ENCODE measurements around the gene KLHL2. TPM values are rescaled to one million over a fixed set of nuclear protein-coding genes. Genes with fewer than 3 reads are reported as not detected.

Gene KLHL2
- total and polyA plus RNA-seq, 9 of the 15 experiments (the other 6 are each of a cell fraction or from before 2014, with no cell fraction given), result 2.5 to 11.3 (median 6.1) TPM

GRCh38 chr4:165209796-165210195 lies 2.4 kb downstream of the KLHL2 start:
- CTCF ChIA-PET (ENCODE audit: low intra/inter-chr PET ratio), result no interaction called here
- H3K36me3 ChIP-seq (ENCODE audit: control insufficient read depth, insufficient read depth, low read length), result no peaks in the 10 kb centered on the region
- in situ Hi-C loops (cut with MboI), result loop anchor here (5.0 kb wide), 1 partner anchor 118 kb away; the partner anchor contains the start of gene MSMO1

GRCh38 chr4:165210566-165210965 lies 3.2 kb downstream of the KLHL2 start:
- Histone ChIP-seq H4K20me1 (replicated peaks; ENCODE audit: control insufficient read depth, insufficient read depth, low read length) (0 out of 2 replicates have a peak, but pooled peaks cover 4% of the 10 kb centered on the region), H3K9me3 (replicated peaks; ENCODE audit: control insufficient read depth, insufficient read depth, low read depth, low read length) (no peaks in the 10 kb centered on the region), H3K9me1 (ENCODE audit: control insufficient read depth, insufficient read depth, low read length) (no peaks in the 10 kb centered on the region), H3K27ac (ENCODE audit: extremely low read depth, low read depth, low read length) (no peak overlapping the region), H2AFZ (ENCODE audit: low read depth, low read length) (no peak overlapping the region), H3K9ac (ENCODE audit: insufficient read depth in 1 of 2, low read depth in 2 of 2, low read length in 2 of 2) (no peak overlapping the region), H3K36me3 (ENCODE audit: control insufficient read depth, insufficient read depth, low read length) (no peaks in the 10 kb centered on the region), H3K4me1 (replicated peaks in 1 of 2; ENCODE audit: control insufficient read depth in 2 of 2, insufficient read depth in 2 of 2, low read length in 2 of 2) (peaks cover 17 to 19% of the 10 kb centered on the region in 2 experiments), H3K4me2 (ENCODE audit: insufficient read depth, low read length) (no peak overlapping the region), H3K79me2 (ENCODE audit: control insufficient read depth, insufficient read depth, low read length) (peaks cover 17% of the 10 kb centered on the region; the same call in 2 of the 3 replicates), H3K27me3 (ENCODE audit: control insufficient read depth in 2 of 2, insufficient read depth in 2 of 2, low read length in 2 of 2) (no peaks in the 10 kb centered on the region), H3K4me3 (no peak overlapping the region)
- FAIRE-seq (no peak), DNase-seq (ENCODE audit: extremely low read depth in 1 of 4, low spot score in 3 of 4) (no peak), ATAC-seq (no peak)
- intact Hi-C loops (cut with micrococcal nuclease) (no loop called here), in situ Hi-C loops (cut with MboI) (no loop called here)
- POLR2A ChIA-PET, result no interaction called here
- 27% methylated on average over 1 of the region's 1 CpG for WGBS (ENCODE audit: insufficient coverage, low coverage, missing lambda C conversion rate)
- CTCF ChIA-PET (ENCODE audit: low intra/inter-chr PET ratio), result no interaction called here
- BruUV-seq (replicated peaks), result no TSS peak
- no peak for TF ChIP-seq THRB (CRISPR knock-in tag; conservative IDR thresholded peaks at IDR 0.05)
- TF ChIP-seq HSF4 (CRISPR knock-in tag; IDR thresholded peaks at IDR 0.05; ENCODE audit: borderline replicate concordance), result no peak
- TF ChIP-seq ZNF165 (CRISPR knock-in tag; IDR thresholded peaks at IDR 0.05; ENCODE audit: borderline replicate concordance), result no peak
- no peak for TF ChIP-seq U2AF2 (optimal IDR thresholded peaks at IDR 0.05; ENCODE audit: low read depth, low read length)
- TF ChIP-seq HES1 (IDR thresholded peaks at IDR 0.05; ENCODE audit: low read depth), result no peak
- no peak for TF ChIP-seq HBP1 (CRISPR knock-in tag; IDR thresholded peaks at IDR 0.05)
- TF ChIP-seq KDM5B (IDR thresholded peaks at IDR 0.05; ENCODE audit: insufficient replicate concordance, low read depth, low read length), result no peak
- TF ChIP-seq BRD4 (IDR thresholded peaks at IDR 0.05), result no peak

More at GRCh38 chr4:165209796-165210195, 2.4 kb downstream of the KLHL2 start:
- Histone ChIP-seq H4K20me1 (replicated peaks; ENCODE audit: control insufficient read depth, insufficient read depth, low read length) (0 out of 2 replicates have a peak, but pooled peaks cover 4% of the 10 kb centered on the region), H3K27ac (ENCODE audit: extremely low read depth, low read depth, low read length) (no peak overlapping the region), H3K4me3 (no peak overlapping the region), H3K4me1 (replicated peaks in 1 of 2; ENCODE audit: control insufficient read depth in 2 of 2, insufficient read depth in 2 of 2, low read length in 2 of 2) (peaks cover 17 to 19% of the 10 kb centered on the region in 2 experiments), H3K9ac (ENCODE audit: insufficient read depth in 1 of 2, low read depth in 2 of 2, low read length in 2 of 2) (no peak overlapping the region), H3K4me2 (ENCODE audit: insufficient read depth, low read length) (no peak overlapping the region), H2AFZ (ENCODE audit: low read depth, low read length) (no peak overlapping the region), H3K9me3 (replicated peaks; ENCODE audit: control insufficient read depth, insufficient read depth, low read depth, low read length) (no peaks in the 10 kb centered on the region), H3K79me2 (ENCODE audit: control insufficient read depth, insufficient read depth, low read length) (peaks cover 17% of the 10 kb centered on the region; the same call in 2 of the 3 replicates), H3K27me3 (ENCODE audit: control insufficient read depth in 2 of 2, insufficient read depth in 2 of 2, low read length in 2 of 2) (no peaks in the 10 kb centered on the region), H3K9me1 (ENCODE audit: control insufficient read depth, insufficient read depth, low read length) (no peaks in the 10 kb centered on the region)
- DNase-seq (ENCODE audit: extremely low read depth in 1 of 4, low spot score in 3 of 4) (no peak), ATAC-seq (no peak), FAIRE-seq (no peak)
- POLR2A ChIA-PET, result no interaction called here
- BruUV-seq (replicated peaks), result no TSS peak
- TF ChIP-seq SMAD4 (CRISPR knock-in tag; conservative IDR thresholded peaks at IDR 0.05), result no peak
- TF ChIP-seq SRF (CRISPR knock-in tag; IDR thresholded peaks at IDR 0.05), result no peak
- TF ChIP-seq EWSR1 (IDR thresholded peaks at IDR 0.05; ENCODE audit: borderline replicate concordance, low read depth, partially characterized antibody), result no peak
- TF ChIP-seq BACH1 (tag; IDR thresholded peaks at IDR 0.05), result no peak
- no peak for TF ChIP-seq HDAC1 (IDR thresholded peaks at IDR 0.05)
- TF ChIP-seq RBM39 (optimal IDR thresholded peaks at IDR 0.05; ENCODE audit: low read depth, low read length), result no peak
- TF ChIP-seq BRD4 (IDR thresholded peaks at IDR 0.05), result no peak
- TF ChIP-seq ZFX (CRISPR knock-in tag; IDR thresholded peaks at IDR 0.05), result no peak
- no peak for TF ChIP-seq ZNF431 (CRISPR knock-in tag; IDR thresholded peaks at IDR 0.05)
- TF ChIP-seq ZNF175 (CRISPR knock-in tag; IDR thresholded peaks at IDR 0.05; ENCODE audit: low read depth), result no peak
- WGBS (ENCODE audit: insufficient coverage, low coverage, missing lambda C conversion rate), result 75% methylated on average over 5 of the region's 5 CpGs
- intact Hi-C loops (cut with micrococcal nuclease), result loop anchor here (2.0 to 10.0 kb wide), 2 partner anchors 117 to 255 kb away; partner anchors contain the start of gene MSMO1
